A673 (cell line): Measurements from ENCODE around the gene OLA1. TPM values are rescaled to one million over a fixed set of nuclear protein-coding genes. Genes with fewer than 3 reads are reported as not detected.

Experiments used
- BruUV-seq: library from RNA; stranded (reverse); fragments of 400-500 nt; replicated peaks from 2 replicates; lab custom pipeline; 2021; lab: Mats Ljungman, UMichigan
- CTCF ChIA-PET: fragments of 300-600 bp; sonication (Branson Sonifier 250); formaldehyde crosslinking; loops from one replicate; lab custom pipeline; 2022; ENCODE audit warnings: antibody characterized with exemption; lab: Charles Lee
- POLR2A ChIA-PET: fragments of 300-600 bp; sonication (Branson Sonifier 250); formaldehyde crosslinking; loops from one replicate; lab custom pipeline; 2022; ENCODE audit warnings: antibody characterized with exemption; ENCODE audit not compliant: low non-redundant PET; lab: Charles Lee
- DNase-seq: peaks from one replicate; pipeline ENCODE4 v3.0.0-alpha.2; 2015; ENCODE audit warnings: low spot score
- H3K27ac ChIP-seq: fragments of 200-600 bp; sonication (generic); 2 replicates; pipeline ENCODE4 v1.5.1; 2016; ENCODE audit warnings: mixed run types, low read depth, mild to moderate bottlenecking, mixed read lengths, antibody characterized with exemption, low read length; ENCODE audit not compliant: poor library complexity, severe bottlenecking
- H3K27me3 ChIP-seq: fragments of 200-600 bp; sonication (generic); replicated peaks from 2 replicates; pipeline ENCODE4 v1.6.1; 2017; ENCODE audit warnings: mixed run types, low read depth, mild to moderate bottlenecking, mixed read lengths, antibody characterized with exemption, low read length; ENCODE audit not compliant: insufficient read depth, poor library complexity
- H3K36me3 ChIP-seq: fragments of 200-600 bp; sonication (generic); 2 replicates; pipeline ENCODE4 v1.6.1; 2016; ENCODE audit warnings: mixed run types, mild to moderate bottlenecking, mixed read lengths, antibody characterized with exemption, low read length; ENCODE audit not compliant: insufficient read depth, poor library complexity, severe bottlenecking
- H3K4me1 ChIP-seq: fragments of 200-600 bp; sonication (generic); 2 replicates; pipeline ENCODE4 v1.6.1; 2017; ENCODE audit warnings: mixed run types, mild to moderate bottlenecking, mixed read lengths, antibody characterized with exemption, low read length; ENCODE audit not compliant: insufficient read depth, poor library complexity, severe bottlenecking
- H3K4me3 ChIP-seq: fragments of 200-600 bp; sonication (generic); 2 replicates; pipeline ENCODE4 v1.5.1; 2016; ENCODE audit warnings: low read depth, mixed run types, mild to moderate bottlenecking, mixed read lengths, low read length; ENCODE audit not compliant: poor library complexity, severe bottlenecking
- H3K9me3 ChIP-seq: fragments of 200-600 bp; sonication (generic); 2 replicates; pipeline ENCODE4 v1.6.1; 2016; ENCODE audit warnings: mixed run types, low read depth, mild to moderate bottlenecking, mixed read lengths, antibody characterized with exemption, low read length; ENCODE audit not compliant: poor library complexity, severe bottlenecking
- EZH2 ChIP-seq: fragments of 200-600 bp; sonication (generic); IDR thresholded peaks from 2 replicates; pipeline ENCODE4 v1.6.1; 2017; ENCODE audit warnings: borderline replicate concordance, low read depth, mild to moderate bottlenecking, mixed read lengths, antibody characterized with exemption, low read length; ENCODE audit not compliant: poor library complexity, severe bottlenecking
- intact Hi-C: fragments of 100-400 bp; cut with micrococcal nuclease; formaldehyde crosslinking; loops from one replicate; pipeline ENCODE4 v1.10.0; 2022; ENCODE audit not compliant: unreplicated experiment
- total RNA-seq: library from RNA; stranded (reverse); gene quantifications from 2 replicates; pipeline ENCODE4 v1.2.3, GENCODE V29; 2021
- TF ChIP-seq, protein P1 (sequence below): fragments of 300-800, 200-600 bp; sonication (generic); conservative IDR thresholded peaks from 2 replicates; pipeline ENCODE4 v1.5.1; 2017; ENCODE audit warnings: low read depth, mild to moderate bottlenecking, antibody characterized with exemption, low read length, moderate library complexity, mixed read lengths

OLA1 gene
- total RNA-seq, 1 experiment from 2014 or later: 174 TPM

- H3K9me3 ChIP-seq: no peaks in the 10 kb centered on the region
- H3K27me3 ChIP-seq: no peaks in the 10 kb centered on the region
- BruUV-seq: no TSS peak
- H3K36me3 ChIP-seq: no peaks in the 10 kb centered on the region
- no peaks in the 10 kb centered on the region for H3K4me1 ChIP-seq
- TF ChIP-seq, protein P1, sequence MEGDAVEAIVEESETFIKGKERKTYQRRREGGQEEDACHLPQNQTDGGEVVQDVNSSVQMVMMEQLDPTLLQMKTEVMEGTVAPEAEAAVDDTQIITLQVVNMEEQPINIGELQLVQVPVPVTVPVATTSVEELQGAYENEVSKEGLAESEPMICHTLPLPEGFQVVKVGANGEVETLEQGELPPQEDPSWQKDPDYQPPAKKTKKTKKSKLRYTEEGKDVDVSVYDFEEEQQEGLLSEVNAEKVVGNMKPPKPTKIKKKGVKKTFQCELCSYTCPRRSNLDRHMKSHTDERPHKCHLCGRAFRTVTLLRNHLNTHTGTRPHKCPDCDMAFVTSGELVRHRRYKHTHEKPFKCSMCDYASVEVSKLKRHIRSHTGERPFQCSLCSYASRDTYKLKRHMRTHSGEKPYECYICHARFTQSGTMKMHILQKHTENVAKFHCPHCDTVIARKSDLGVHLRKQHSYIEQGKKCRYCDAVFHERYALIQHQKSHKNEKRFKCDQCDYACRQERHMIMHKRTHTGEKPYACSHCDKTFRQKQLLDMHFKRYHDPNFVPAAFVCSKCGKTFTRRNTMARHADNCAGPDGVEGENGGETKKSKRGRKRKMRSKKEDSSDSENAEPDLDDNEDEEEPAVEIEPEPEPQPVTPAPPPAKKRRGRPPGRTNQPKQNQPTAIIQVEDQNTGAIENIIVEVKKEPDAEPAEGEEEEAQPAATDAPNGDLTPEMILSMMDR: no peak
- TF ChIP-seq EZH2: no peak
- CTCF ChIA-PET: no interaction called here
- H3K27ac ChIP-seq: no peak overlapping the region
- no peak for DNase-seq
- H3K4me3 ChIP-seq: no peak overlapping the region
- POLR2A ChIA-PET: no interaction called here
- intact Hi-C loops: no loop called here
These were observed 188.5 kb downstream of the OLA1 start for GRCh38 chr2:174059884-174060244.

DNA sequence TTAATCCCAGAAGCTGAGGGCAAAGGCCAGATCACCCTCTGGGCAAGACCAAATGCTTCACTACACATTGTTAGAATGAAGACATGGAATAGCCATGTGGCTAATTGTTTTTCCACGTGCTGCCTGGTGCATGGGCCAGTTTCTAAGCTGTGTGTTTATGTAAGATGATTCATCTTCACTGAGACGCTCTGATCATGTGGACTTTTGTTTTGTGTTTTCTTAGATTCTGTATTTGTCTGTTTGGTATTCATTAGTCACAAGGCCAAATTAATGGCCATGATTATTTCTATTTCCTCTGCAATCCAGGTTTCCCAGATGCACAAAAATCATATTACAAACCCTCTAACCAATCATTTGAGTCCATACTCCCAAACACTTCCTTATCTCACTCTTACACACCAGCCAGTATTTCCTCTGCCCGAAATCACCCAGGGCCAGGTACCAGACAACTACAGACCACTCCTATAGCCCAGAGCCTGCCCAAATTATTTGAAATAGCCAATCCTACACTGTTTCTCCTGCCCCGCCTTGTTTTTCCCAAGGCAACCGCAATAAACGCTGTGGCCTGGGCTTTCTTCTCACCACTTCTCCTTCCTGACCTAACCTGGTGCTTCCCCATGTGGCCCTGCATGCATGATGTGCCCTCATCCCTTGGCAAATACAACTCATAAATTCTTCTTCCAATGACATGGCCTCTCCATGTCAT lies 189.0 kb downstream of the OLA1 start:
- intact Hi-C loops: no loop called here
- DNase-seq: no peak
- no peaks in the 10 kb centered on the region for H3K4me1 ChIP-seq
- no peaks in the 10 kb centered on the region for H3K27me3 ChIP-seq
- no TSS peak for BruUV-seq
- no peaks in the 10 kb centered on the region for H3K36me3 ChIP-seq
- CTCF ChIA-PET: no interaction called here
- H3K27ac ChIP-seq: no peak overlapping the region
- POLR2A ChIA-PET: no interaction called here
- no peak overlapping the region for H3K4me3 ChIP-seq
- H3K9me3 ChIP-seq: no peaks in the 10 kb centered on the region
- no peak for TF ChIP-seq EZH2
- TF ChIP-seq, protein P1: no peak

DNA sequence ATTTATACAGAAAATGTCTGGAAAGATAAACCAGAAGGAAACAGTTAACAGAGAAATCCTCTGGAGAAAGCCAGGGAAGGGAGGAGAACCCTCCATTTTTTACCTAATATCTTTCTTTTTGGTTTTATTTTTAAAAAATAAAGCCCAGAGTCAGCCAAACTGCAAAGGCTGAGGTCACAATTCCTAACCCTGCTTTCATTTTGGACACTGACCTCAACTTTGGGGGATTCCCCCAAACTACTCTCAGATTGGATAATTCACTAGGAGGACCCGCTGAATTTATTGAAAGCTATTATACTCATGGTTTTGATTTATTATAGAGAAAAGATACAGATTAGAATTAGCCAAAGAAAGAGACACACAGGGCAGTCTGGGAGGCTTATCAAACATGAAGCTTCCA lies 189.9 kb downstream of the OLA1 start:
- Histone ChIP-seq H3K27me3 (no peaks in the 10 kb centered on the region), H3K27ac (no peak overlapping the region), H3K36me3 (no peaks in the 10 kb centered on the region), H3K4me3 (no peak overlapping the region), H3K4me1 (no peaks in the 10 kb centered on the region), H3K9me3 (no peaks in the 10 kb centered on the region)
- TF ChIP-seq, protein P1: no peak
- TF ChIP-seq EZH2: no peak
- DNase-seq: no peak
- ChIA-PET CTCF (no interaction called here), POLR2A (no interaction called here)
- no TSS peak for BruUV-seq
- intact Hi-C loops: no loop called here
